HCT116 (cell line): ENCODE measurements around the gene CAMK2A. TPM values are rescaled to one million over a fixed set of nuclear protein-coding genes. Genes with fewer than 3 reads are reported as not detected.

Experiments used
- ATAC-seq: fragments of 200-7000 bp; cut with Tn5 transposase; 2 replicates; pipeline ENCODE4 v1.9.1; 2020; ENCODE audit warnings: mild to moderate bottlenecking, moderate library complexity
- BruUV-seq: library from RNA; stranded (reverse); fragments of 400-500 nt; replicated peaks from 2 replicates; lab custom pipeline; 2021; lab: Mats Ljungman, UMichigan
- CTCF ChIA-PET: fragments of 300-600 bp; sonication (Branson Sonifier 250); formaldehyde crosslinking; loops from one replicate; lab custom pipeline; 2021; ENCODE audit warnings: antibody characterized with exemption; lab: Charles Lee
- POLR2A ChIA-PET: fragments of 300-600, 350-600 bp; sonication (Branson Sonifier 250); formaldehyde crosslinking; loops from one replicate; lab custom pipeline; 2021; ENCODE audit warnings: antibody characterized with exemption; lab: Charles Lee
- RAD21 ChIA-PET, 2 experiments: fragments of 300-600 bp; sonication (Branson Sonifier 250); formaldehyde crosslinking; loops; one replicate each; lab custom pipeline; 2023; ENCODE audit warnings: low total read pairs in 2 of 2; ENCODE audit not compliant: uncharacterized antibody in 2 of 2, unreplicated experiment in 2 of 2, low non-redundant PET in 1 of 2; lab: Charles Lee
- DNase-seq: peaks from one replicate; pipeline ENCODE4 v3.0.0-alpha.2; 2010; ENCODE audit warnings: low read depth, low spot score
- H2AFZ ChIP-seq: fragments of 200-600 bp; shearing (Covaris generic), sonication (generic); 2 replicates; pipeline ENCODE4 v1.6.1; 2017; ENCODE audit warnings: low read depth, mixed run types, mixed read lengths, antibody characterized with exemption, low read length; ENCODE audit not compliant: poor library complexity, severe bottlenecking
- H3K27ac ChIP-seq: 2 replicates; pipeline ENCODE4 v1.5.1; 2012; ENCODE audit warnings: low read depth, low read length
- H3K27me3 ChIP-seq: fragments of 200-600 bp; sonication (generic); 2 replicates; pipeline ENCODE4 v1.6.1; 2016; ENCODE audit warnings: mixed run types, low read length, mixed read lengths; ENCODE audit not compliant: insufficient read depth
- H3K36me3 ChIP-seq, 2 experiments: fragments of 200-500 bp in 1 of 2; fragments of 200-600 bp in 1 of 2; sonication (Bioruptor generic) in 1 of 2; sonication (generic) in 1 of 2; 2 replicates each; pipeline versions ENCODE4 v1.5.1 to v1.6.1; 2014 to 2016; ENCODE audit warnings: low read length in 2 of 2, inconsistent platforms in 1 of 2, mixed read lengths in 1 of 2, mixed run types in 1 of 2; ENCODE audit not compliant: insufficient read depth in 2 of 2, control insufficient read depth in 1 of 2
- H3K4me1 ChIP-seq, 2 experiments: fragments of 200-600 bp in 1 of 2; sonication (generic) in 1 of 2; 2 replicates each; pipeline versions ENCODE4 v1.5.1 to v1.6.1; 2012 to 2017; ENCODE audit warnings: low read length in 2 of 2, inconsistent platforms in 1 of 2, mild to moderate bottlenecking in 1 of 2, mixed read lengths in 1 of 2, mixed run types in 1 of 2, moderate library complexity in 1 of 2; ENCODE audit not compliant: insufficient read depth in 2 of 2, control insufficient read depth in 1 of 2
- H3K4me2 ChIP-seq: fragments of 200-600 bp; sonication (generic); 2 replicates; pipeline ENCODE4 v1.6.1; 2017; ENCODE audit warnings: mixed run types, low read length, mixed read lengths
- H3K4me3 ChIP-seq, 2 experiments: fragments of 200-600 bp in 1 of 2; sonication (generic) in 1 of 2; replicated peaks in 1 of 2; 2 replicates each; pipeline ENCODE4 v1.5.1; 2011 to 2016; ENCODE audit warnings: low read length in 2 of 2, control low read depth in 1 of 2, low read depth in 1 of 2, mild to moderate bottlenecking in 1 of 2, mixed read lengths in 1 of 2, mixed run types in 1 of 2
- H3K79me2 ChIP-seq: fragments of 200-600 bp; sonication (generic); 2 replicates; pipeline ENCODE4 v1.6.1; 2017; ENCODE audit warnings: mild to moderate bottlenecking, mixed run types, low read length, moderate library complexity, mixed read lengths; ENCODE audit not compliant: insufficient read depth
- H3K9ac ChIP-seq: fragments of 200-600 bp; sonication (generic); 2 replicates; pipeline ENCODE4 v1.6.1; 2016; ENCODE audit warnings: low read length, mixed read lengths
- H3K9me2 ChIP-seq: fragments of 200-600 bp; sonication (generic), shearing (Covaris generic); 2 replicates; pipeline ENCODE4 v1.6.1; 2017; ENCODE audit warnings: mixed run types, mild to moderate bottlenecking, moderate library complexity; ENCODE audit not compliant: insufficient read depth
- H3K9me3 ChIP-seq, 2 experiments: fragments of 200-500 bp in 1 of 2; fragments of 200-600 bp in 1 of 2; sonication (Bioruptor generic) in 1 of 2; sonication (generic) in 1 of 2; 2 replicates each; pipeline ENCODE4 v1.6.1; 2014 to 2017; ENCODE audit warnings: low read length in 2 of 2, mixed read lengths in 2 of 2, inconsistent platforms in 1 of 2, low read depth in 1 of 2, mild to moderate bottlenecking in 1 of 2, mixed run types in 1 of 2, moderate library complexity in 1 of 2; ENCODE audit not compliant: control insufficient read depth in 1 of 2, insufficient read depth in 1 of 2
- H4K20me1 ChIP-seq: fragments of 200-600 bp; sonication (generic), shearing (Covaris generic); 2 replicates; pipeline ENCODE4 v1.6.1; 2017; ENCODE audit warnings: mixed run types, mild to moderate bottlenecking, moderate library complexity; ENCODE audit not compliant: insufficient read depth
- CBX3 ChIP-seq: IDR thresholded peaks from 2 replicates; pipeline ENCODE4 v1.6.1; 2012; ENCODE audit warnings: low read depth
- EZH2 ChIP-seq: fragments of 200-600 bp; sonication (generic); IDR thresholded peaks from 2 replicates; pipeline ENCODE4 v1.6.1; 2017; ENCODE audit warnings: antibody characterized with exemption, mixed run types
- JUND ChIP-seq: IDR thresholded peaks from 2 replicates; pipeline ENCODE4 v1.6.1; 2012
- POLR2A ChIP-seq: IDR thresholded peaks from 2 replicates; pipeline ENCODE4 v1.7.0; 2011; ENCODE audit warnings: borderline replicate concordance; ENCODE audit not compliant: insufficient read depth, insufficient read length; ENCODE audit errors: extremely low read depth
- SIN3A ChIP-seq: IDR thresholded peaks from 2 replicates; pipeline ENCODE4 v1.6.1; 2012; ENCODE audit warnings: low read depth
- SP1 ChIP-seq: IDR thresholded peaks from 2 replicates; pipeline ENCODE4 v1.6.1; 2012; ENCODE audit warnings: low read depth
- SRF ChIP-seq: IDR thresholded peaks from 2 replicates; pipeline ENCODE4 v1.6.1; 2012; ENCODE audit warnings: low read depth
- ZBTB33 ChIP-seq: IDR thresholded peaks from 2 replicates; pipeline ENCODE4 v1.6.1; 2011; ENCODE audit warnings: mild to moderate bottlenecking, low read length, moderate library complexity; ENCODE audit not compliant: insufficient replicate concordance; ENCODE audit errors: extremely low read depth
- ZNF274 ChIP-seq: fragments of 200-500 bp; sonication (Bioruptor generic); IDR thresholded peaks from 2 replicates; pipeline ENCODE4 v1.6.1; 2014; ENCODE audit warnings: mild to moderate bottlenecking, low read depth, low read length, inconsistent platforms
- intact Hi-C: fragments of 100-400 bp; cut with micrococcal nuclease; formaldehyde crosslinking; loops from 2 replicates; pipeline ENCODE4 v1.10.0; 2022
- total RNA-seq: library from RNA; stranded (reverse); gene quantifications from one replicate; pipeline ENCODE4 v1.2.1, GENCODE V29; 2021; ENCODE audit not compliant: unreplicated experiment
- TF ChIP-seq, protein P1 (sequence below): IDR thresholded peaks from 2 replicates; pipeline ENCODE4 v1.6.1; 2012; ENCODE audit warnings: low read depth

CAMK2A gene
- total RNA-seq, 1 experiment from 2014 or later = not detected

- TF ChIP-seq, protein P1, sequence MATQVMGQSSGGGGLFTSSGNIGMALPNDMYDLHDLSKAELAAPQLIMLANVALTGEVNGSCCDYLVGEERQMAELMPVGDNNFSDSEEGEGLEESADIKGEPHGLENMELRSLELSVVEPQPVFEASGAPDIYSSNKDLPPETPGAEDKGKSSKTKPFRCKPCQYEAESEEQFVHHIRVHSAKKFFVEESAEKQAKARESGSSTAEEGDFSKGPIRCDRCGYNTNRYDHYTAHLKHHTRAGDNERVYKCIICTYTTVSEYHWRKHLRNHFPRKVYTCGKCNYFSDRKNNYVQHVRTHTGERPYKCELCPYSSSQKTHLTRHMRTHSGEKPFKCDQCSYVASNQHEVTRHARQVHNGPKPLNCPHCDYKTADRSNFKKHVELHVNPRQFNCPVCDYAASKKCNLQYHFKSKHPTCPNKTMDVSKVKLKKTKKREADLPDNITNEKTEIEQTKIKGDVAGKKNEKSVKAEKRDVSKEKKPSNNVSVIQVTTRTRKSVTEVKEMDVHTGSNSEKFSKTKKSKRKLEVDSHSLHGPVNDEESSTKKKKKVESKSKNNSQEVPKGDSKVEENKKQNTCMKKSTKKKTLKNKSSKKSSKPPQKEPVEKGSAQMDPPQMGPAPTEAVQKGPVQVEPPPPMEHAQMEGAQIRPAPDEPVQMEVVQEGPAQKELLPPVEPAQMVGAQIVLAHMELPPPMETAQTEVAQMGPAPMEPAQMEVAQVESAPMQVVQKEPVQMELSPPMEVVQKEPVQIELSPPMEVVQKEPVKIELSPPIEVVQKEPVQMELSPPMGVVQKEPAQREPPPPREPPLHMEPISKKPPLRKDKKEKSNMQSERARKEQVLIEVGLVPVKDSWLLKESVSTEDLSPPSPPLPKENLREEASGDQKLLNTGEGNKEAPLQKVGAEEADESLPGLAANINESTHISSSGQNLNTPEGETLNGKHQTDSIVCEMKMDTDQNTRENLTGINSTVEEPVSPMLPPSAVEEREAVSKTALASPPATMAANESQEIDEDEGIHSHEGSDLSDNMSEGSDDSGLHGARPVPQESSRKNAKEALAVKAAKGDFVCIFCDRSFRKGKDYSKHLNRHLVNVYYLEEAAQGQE = no peak
- TF ChIP-seq EZH2 = no peak
These were observed 2.1 kb upstream of the CAMK2A start (continued) for GRCh38 chr5:150291388-150292385.

DNA sequence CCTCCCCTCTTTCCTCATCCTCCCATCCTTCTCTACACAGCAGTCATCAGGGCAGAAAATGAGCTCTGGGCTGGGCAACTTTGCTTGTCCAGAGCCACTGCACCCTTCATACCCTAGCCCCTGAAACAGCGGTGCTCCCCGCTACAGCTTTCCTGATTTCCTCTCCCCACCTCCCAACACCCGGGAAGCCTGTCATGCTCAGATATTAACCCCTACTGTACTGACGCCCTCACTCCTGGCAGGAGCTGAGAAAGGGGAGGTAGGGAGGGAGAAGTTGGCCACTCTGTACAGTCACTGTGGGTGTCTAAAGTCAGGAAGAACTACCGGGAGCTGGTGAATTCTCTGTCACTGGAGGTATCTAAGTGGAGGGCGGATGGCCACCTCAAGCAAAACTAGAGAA is 782 bp downstream of the CAMK2A start:
- peaks cover 3% of the 10 kb centered on the region; the same call in 1 of the 2 replicates for H3K27me3 ChIP-seq
- H2AFZ ChIP-seq = no peak overlapping the region
- H4K20me1 ChIP-seq = no peaks in the 10 kb centered on the region
- H3K9me3 ChIP-seq = no peaks in the 10 kb centered on the region
- H3K4me1 ChIP-seq = no peaks in the 10 kb centered on the region
- no peak for ATAC-seq
- no peak overlapping the region for H3K27ac ChIP-seq
- no peak overlapping the region for H3K4me3 ChIP-seq
- no peaks in the 10 kb centered on the region for H3K79me2 ChIP-seq
- no peak for DNase-seq
- CTCF ChIA-PET = no interaction called here
- RAD21 ChIA-PET = no interaction called here
- no peak overlapping the region for H3K4me2 ChIP-seq
- POLR2A ChIA-PET = no interaction called here
- no TSS peak for BruUV-seq
- intact Hi-C loops = no loop called here
- TF ChIP-seq SP1 = no peak
- TF ChIP-seq SRF = no peak
- no peak for TF ChIP-seq ZNF274
- TF ChIP-seq POLR2A = no peak
- no peak for TF ChIP-seq ZBTB33
- no peak for TF ChIP-seq SIN3A
- TF ChIP-seq, protein P1 = no peak
- TF ChIP-seq JUND = no peak
- no peak for TF ChIP-seq CBX3
- H3K9ac ChIP-seq = no peak overlapping the region
- no peaks in the 10 kb centered on the region for H3K36me3 ChIP-seq
- no peaks in the 10 kb centered on the region for H3K9me2 ChIP-seq
